ENCODE results near the gene PPP2R2B.

GRCh38 chr5:146644831-146645230 is 233.7 kb downstream of the PPP2R2B start:
- TF ChIP-seq POLR2AphosphoS5 (IDR thresholded peaks at IDR 0.05) (no peak), CTCF (IDR thresholded peaks at IDR 0.05) (no peak), POLR2A (IDR thresholded peaks at IDR 0.05; ENCODE audit: low read depth) (no peak)

All from esophagus muscularis mucosa (tissue), 3 donors.